HCT116 (cell line): ENCODE results near the gene SYNE1.

Source experiments
- CTCF ChIP-seq, 3 experiments: fragments of 200-600 bp in 1 of 3; sonication (generic) in 1 of 3; IDR thresholded peaks in 2 of 3; conservative IDR thresholded peaks in 1 of 3; 2 replicates each; pipeline ENCODE4 v1.5.1; 2012 to 2017; ENCODE audit warnings: low read depth in 2 of 3, low read length in 2 of 3, antibody characterized with exemption in 1 of 3, borderline replicate concordance in 1 of 3, control low read depth in 1 of 3, mild to moderate bottlenecking in 1 of 3, mixed read lengths in 1 of 3, mixed run types in 1 of 3, moderate library complexity in 1 of 3; ENCODE audit not compliant: insufficient read depth in 1 of 3
- REST ChIP-seq: IDR thresholded peaks from 2 replicates; pipeline ENCODE4 v1.6.1; 2012; ENCODE audit warnings: low read depth

GRCh38 chr6:152680879-152681517 is 43.8 kb upstream of the SYNE1 start:
- TF ChIP-seq CTCF (IDR thresholded peaks at IDR 0.05 in 2 of 3, conservative IDR thresholded peaks at IDR 0.05 in 1 of 3; ENCODE audit: borderline replicate concordance in 1 of 3, insufficient read depth in 1 of 3, low read depth in 2 of 3, low read length in 2 of 3) = no peak
- TF ChIP-seq REST = no peak
